NT2/D1 (cell line): ENCODE measurements around the gene IPO9.

Experiments used
- YY1 ChIP-seq: IDR thresholded peaks from 2 replicates; pipeline ENCODE4 v1.6.1; 2011; ENCODE audit not compliant: insufficient read length, insufficient read depth
- ZNF274 ChIP-seq: IDR thresholded peaks from 2 replicates; pipeline ENCODE4 v1.6.1; 2011; ENCODE audit warnings: mild to moderate bottlenecking, low read depth, low read length

GRCh38 chr1:201847150-201847549, 18.2 kb downstream of the IPO9 start:
- TF ChIP-seq ZNF274 (no peak), YY1 (no peak)
